Measurements from ENCODE around the gene CSTPP1. TPM values are rescaled to one million over a fixed set of nuclear protein-coding genes. Genes with fewer than 3 reads are reported as not detected.
A peak's percentile ranks its signal among the peaks of the same experiment; 100 is the strongest.

The CSTPP1 gene
- total and polyA plus RNA-seq, 2 of the 8 experiments (the other 6 are each of a cell fraction or from before 2014, with no cell fraction given) = 24.2 to 28.7 TPM

DNA sequence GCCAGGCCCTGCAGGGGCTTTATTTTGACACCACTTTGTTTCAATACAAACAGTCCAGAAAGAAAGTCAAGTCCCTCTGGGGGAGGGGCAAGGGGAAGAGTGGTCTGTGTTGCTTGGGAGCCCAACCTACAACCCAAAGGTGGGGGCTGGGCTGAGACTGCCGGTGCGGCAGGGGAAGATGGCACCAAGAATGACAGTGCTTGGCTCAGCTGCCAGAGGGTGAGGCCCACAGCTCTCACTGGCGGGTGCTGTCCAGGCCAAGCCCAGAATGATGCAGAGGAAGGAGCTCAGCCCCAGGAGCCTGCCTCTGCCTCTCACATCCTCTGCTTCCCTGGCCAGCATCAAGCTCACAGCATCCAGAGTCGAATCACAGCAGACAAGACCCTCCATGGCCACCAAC lies 227.8 kb downstream of the CSTPP1 start:
- no peak overlapping the region for H2BK12ac ChIP-seq (ENCODE audit: low read depth, low read length)
- H4K5ac ChIP-seq (ENCODE audit: insufficient read length, low read depth, low read length) = no peak overlapping the region
- no peak overlapping the region for H3K27ac ChIP-seq (ENCODE audit: low read depth, low read length)
- DNase-seq (ENCODE audit: low read depth in 1 of 2, low spot score in 2 of 2) (no peak), FAIRE-seq (no peak)
- H3K27me3 ChIP-seq (replicated peaks in 1 of 4; ENCODE audit: control insufficient read depth in 3 of 4, extremely low read depth in 1 of 4, insufficient read depth in 3 of 4, low read length in 3 of 4) = no peaks in the 10 kb centered on the region
- H2BK20ac ChIP-seq (ENCODE audit: low read length) = no peak overlapping the region
- no peak overlapping the region for H2AFZ ChIP-seq (ENCODE audit: low read length)
- CTCF ChIA-PET (ENCODE audit: partially characterized antibody) = interaction anchor here (1.1 to 4.2 kb wide), 5 partner anchors 12 to 272 kb away, joined by 3 to 25 read pairs (median 16); no protein-coding TSS in a partner anchor
- no peak overlapping the region; the same call in 1 of the 2 replicates for H4K8ac ChIP-seq (ENCODE audit: extremely low read depth, insufficient read depth, low read length)
- H2BK120ac ChIP-seq (replicated peaks; ENCODE audit: low read depth, low read length) = no peak overlapping the region
- H4K20me1 ChIP-seq (replicated peaks in 1 of 2; ENCODE audit: control insufficient read depth in 1 of 2, insufficient read depth in 2 of 2, low read length in 2 of 2) = peaks cover 3 to 10% of the 10 kb centered on the region in 2 experiments
- H3K4me1 ChIP-seq (replicated peaks in 1 of 4; ENCODE audit: control insufficient read depth in 3 of 4, insufficient read depth in 4 of 4, low read length in 3 of 4) = no peaks in the 10 kb centered on the region
- no peak overlapping the region for H3K4me2 ChIP-seq (ENCODE audit: insufficient read depth in 1 of 2, low read depth in 2 of 2, low read length in 2 of 2)
- POLR2A ChIA-PET (ENCODE audit: partially characterized antibody) = interaction anchor here (0.7 to 3.2 kb wide), 7 partner anchors 8 to 248 kb away, joined by 3 to 15 read pairs (median 5); no protein-coding TSS in a partner anchor
- no peak overlapping the region for H3K56ac ChIP-seq (replicated peaks; ENCODE audit: insufficient read length, low read depth, low read length)
- no peak overlapping the region for H3K4ac ChIP-seq (replicated peaks; ENCODE audit: insufficient read length, low read depth, low read length)
- H3K4me3 ChIP-seq (ENCODE audit: extremely low read depth in 1 of 4, insufficient read depth in 2 of 4, low read depth in 3 of 4, low read length in 4 of 4) = no peak overlapping the region
- H3K23me2 ChIP-seq (ENCODE audit: low read depth, low read length) = no peaks in the 10 kb centered on the region
- H3K79me1 ChIP-seq (ENCODE audit: low read depth, low read length) = no peaks in the 10 kb centered on the region; the same call in 1 of the 2 replicates
- H3K36me3 ChIP-seq (ENCODE audit: control insufficient read depth in 2 of 4, insufficient read depth in 4 of 4, low read length in 3 of 4) = peaks cover 24 to 44% (median 36%) of the 10 kb centered on the region in 4 experiments; a peak in 7 of 8 replicates
- H3K9me3 ChIP-seq (ENCODE audit: insufficient read depth in 2 of 2, low read depth in 1 of 2, low read length in 1 of 2) = no peaks in the 10 kb centered on the region
- H3K18ac ChIP-seq (ENCODE audit: extremely low read depth, low read length) = no peak overlapping the region
- H3K14ac ChIP-seq (ENCODE audit: insufficient read length) = no peak overlapping the region
- no peak overlapping the region for H2AK5ac ChIP-seq (ENCODE audit: low read depth, low read length)
- no peak overlapping the region for H4K91ac ChIP-seq (replicated peaks; ENCODE audit: insufficient read length, low read length)
- TF ChIP-seq POLR2A (IDR thresholded peaks at IDR 0.05; ENCODE audit: control extremely low read depth in 1 of 2, low read depth in 2 of 2, low read length in 2 of 2) (0 out of 3 replicates have a peak, but pooled peaks of 1 of the 2 experiments have one; percentile 36), RNF2 (IDR thresholded peaks at IDR 0.05; ENCODE audit: borderline replicate concordance, low read depth, low read length, missing control alignments, poor library complexity, severe bottlenecking) (no peak)
- H3K79me2 ChIP-seq (ENCODE audit: control insufficient read depth in 1 of 2, insufficient read depth in 2 of 2, low read length in 2 of 2) = no peaks in the 10 kb centered on the region
- no peak overlapping the region for H3K23ac ChIP-seq (ENCODE audit: insufficient read length)
- H3K9ac ChIP-seq (replicated peaks in 1 of 4; ENCODE audit: extremely low read depth in 1 of 4, low read depth in 3 of 4, low read length in 3 of 4) = no peak overlapping the region
- 91% methylated on average over 4 of the region's 4 CpGs; no CpG with 5 or more reads in 1 of the 2 experiments for WGBS, 2 experiments (ENCODE audit: extremely low coverage in 1 of 2, insufficient coverage in 1 of 2, insufficient read length in 1 of 2, insufficient replicate concordance in 2 of 2, low coverage in 1 of 2, low lambda C conversion rate in 2 of 2, missing lambda C conversion rate in 1 of 2)
- no peak overlapping the region for H2BK15ac ChIP-seq (ENCODE audit: low read length)
- no peak overlapping the region for H2BK5ac ChIP-seq (ENCODE audit: low read depth, low read length)
